Activated B cell treated with CpG ODN at 0.5 μM for 24 hours (primary cell): Measurements from ENCODE around the gene USP4. TPM values are rescaled to one million over a fixed set of nuclear protein-coding genes. Genes with fewer than 3 reads are reported as not detected.
"Not testable (repeated sequence)": the region's sequence is repeated elsewhere in the genome, so short reads cannot be mapped to it uniquely, and the experiment has no call there.

ENCODE experiments used
- ATAC-seq: fragments of 200-7000 bp; cut with Tn5 transposase; one replicate; pipeline ENCODE4 v1.10.0; 2021; ENCODE audit warnings: low read depth, mild to moderate bottlenecking, moderate library complexity
- CTCF ChIA-PET: fragments of 350-600 bp; sonication (Branson Sonifier 250); formaldehyde crosslinking; loops from one replicate; lab custom pipeline; 2021; ENCODE audit warnings: antibody characterized with exemption; lab: Charles Lee
- POLR2A ChIA-PET: fragments of 350-600 bp; sonication (Branson Sonifier 250); formaldehyde crosslinking; loops from one replicate; lab custom pipeline; 2021; ENCODE audit warnings: antibody characterized with exemption; lab: Charles Lee
- DNase-seq: peaks from one replicate; pipeline ENCODE4 v3.0.0; 2022
- H3K27ac Mint-ChIP-seq: one replicate; pipeline ENCODE4 v1.8.0; 2020; ENCODE audit warnings: mixed read lengths
- H3K27me3 Mint-ChIP-seq: one replicate; pipeline ENCODE4 v1.8.0; 2021; ENCODE audit warnings: mixed read lengths
- H3K36me3 Mint-ChIP-seq: one replicate; pipeline ENCODE4 v1.8.0; 2021; ENCODE audit warnings: low read depth, mixed read lengths
- H3K4me1 Mint-ChIP-seq: one replicate; pipeline ENCODE4 v1.8.0; 2021; ENCODE audit warnings: mixed read lengths
- H3K4me3 Mint-ChIP-seq: one replicate; pipeline ENCODE4 v1.8.0; 2020; ENCODE audit warnings: mild to moderate bottlenecking, mixed read lengths
- H3K9me3 Mint-ChIP-seq: one replicate; pipeline ENCODE4 v1.8.0; 2020; ENCODE audit warnings: mixed read lengths
- intact Hi-C: fragments of 100-400 bp; cut with micrococcal nuclease; formaldehyde crosslinking; loops from one replicate; pipeline ENCODE4 v1.15.1; 2024
- total RNA-seq: library from RNA; stranded (reverse); gene quantifications from 2 replicates; pipeline ENCODE4 v1.2.3, GENCODE V29; 2022
- TF ChIP-seq, protein P1 (sequence below): fragments of 200-600 bp; IDR thresholded peaks from one replicate; pipeline ENCODE4 v1.8.0; 2022; ENCODE audit warnings: antibody characterized with exemption, mild to moderate bottlenecking

The USP4 gene
- total RNA-seq, 1 donor from 2014 or later, result 115 TPM

DNA sequence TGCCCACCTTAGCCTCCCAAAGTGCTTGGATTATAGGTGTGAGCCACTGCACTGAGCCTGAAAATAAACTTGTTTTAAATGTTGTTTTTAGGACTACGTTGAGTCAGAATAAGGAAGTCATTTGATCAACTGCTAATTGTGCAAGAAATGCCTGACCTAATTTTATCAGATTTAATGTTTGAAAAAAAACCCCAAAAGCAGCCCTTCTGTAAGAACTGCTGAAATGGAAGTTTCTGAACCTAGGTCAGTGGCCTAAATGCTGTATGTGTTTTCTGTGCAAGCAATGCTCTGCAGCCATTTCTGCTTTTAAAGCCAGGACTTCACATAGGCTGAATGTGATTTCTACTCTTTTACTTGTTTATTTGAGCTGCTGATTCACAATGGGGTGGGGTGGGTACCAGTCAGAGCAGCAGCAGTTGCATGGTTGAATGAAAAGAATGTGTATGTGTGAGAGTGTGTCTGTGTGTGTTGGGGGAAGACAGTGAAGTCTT, 11.7 kb upstream of the USP4 start:
- Mint-ChIP-seq H3K9me3 (no peaks in the 10 kb centered on the region), H3K36me3 (peaks cover 10% of the 10 kb centered on the region), H3K27me3 (no peaks in the 10 kb centered on the region), H3K27ac (peak overlapping the region; percentile 79), H3K4me3 (peak overlapping the region; percentile 28), H3K4me1 (peaks cover 47% of the 10 kb centered on the region)
- ATAC-seq, result peak; percentile 56
- ChIA-PET CTCF (no interaction called here), POLR2A (interaction anchor here (0.6 to 3.0 kb wide), 6 partner anchors 8 to 258 kb away, joined by 3 to 25 read pairs (median 4); partner anchors contain the start of genes QRICH1, RHOA, TCTA and USP4)
- TF ChIP-seq, protein P1, sequence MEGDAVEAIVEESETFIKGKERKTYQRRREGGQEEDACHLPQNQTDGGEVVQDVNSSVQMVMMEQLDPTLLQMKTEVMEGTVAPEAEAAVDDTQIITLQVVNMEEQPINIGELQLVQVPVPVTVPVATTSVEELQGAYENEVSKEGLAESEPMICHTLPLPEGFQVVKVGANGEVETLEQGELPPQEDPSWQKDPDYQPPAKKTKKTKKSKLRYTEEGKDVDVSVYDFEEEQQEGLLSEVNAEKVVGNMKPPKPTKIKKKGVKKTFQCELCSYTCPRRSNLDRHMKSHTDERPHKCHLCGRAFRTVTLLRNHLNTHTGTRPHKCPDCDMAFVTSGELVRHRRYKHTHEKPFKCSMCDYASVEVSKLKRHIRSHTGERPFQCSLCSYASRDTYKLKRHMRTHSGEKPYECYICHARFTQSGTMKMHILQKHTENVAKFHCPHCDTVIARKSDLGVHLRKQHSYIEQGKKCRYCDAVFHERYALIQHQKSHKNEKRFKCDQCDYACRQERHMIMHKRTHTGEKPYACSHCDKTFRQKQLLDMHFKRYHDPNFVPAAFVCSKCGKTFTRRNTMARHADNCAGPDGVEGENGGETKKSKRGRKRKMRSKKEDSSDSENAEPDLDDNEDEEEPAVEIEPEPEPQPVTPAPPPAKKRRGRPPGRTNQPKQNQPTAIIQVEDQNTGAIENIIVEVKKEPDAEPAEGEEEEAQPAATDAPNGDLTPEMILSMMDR, result no peak
- intact Hi-C loops, result no loop called here
- DNase-seq, result no peak

- TF ChIP-seq, protein P1, result no peak
- Mint-ChIP-seq H3K27ac (no peak overlapping the region), H3K9me3 (no peaks in the 10 kb centered on the region), H3K4me1 (peaks cover 54% of the 10 kb centered on the region), H3K4me3 (no peak overlapping the region), H3K36me3 (peaks cover 2% of the 10 kb centered on the region), H3K27me3 (no peaks in the 10 kb centered on the region)
- intact Hi-C loops, result no loop called here
- ChIA-PET POLR2A (interaction anchor here (0.6 to 1.7 kb wide), 4 partner anchors 10 to 263 kb away, joined by 3 to 6 read pairs (median 4); partner anchors contain the start of gene USP4), CTCF (no interaction called here)
- DNase-seq, result no peak
- ATAC-seq, result no peak
These were observed 9.7 kb upstream of the USP4 start for GRCh38 chr3:49349348-49350114.

GRCh38 chr3:49348361-49348760, 8.5 kb upstream of the USP4 start:
- H3K27ac Mint-ChIP-seq, CTCF ChIA-PET, ATAC-seq, intact Hi-C loops, H3K4me3 Mint-ChIP-seq, H3K27me3 Mint-ChIP-seq, H3K9me3 Mint-ChIP-seq, DNase-seq, H3K36me3 Mint-ChIP-seq: not testable (repeated sequence)
- peaks cover 59% of the 10 kb centered on the region for H3K4me1 Mint-ChIP-seq
- POLR2A ChIA-PET, result interaction anchor here (0.8 to 1.7 kb wide), 3 partner anchors 8 to 67 kb away, joined by 3 to 6 read pairs (median 3); partner anchors contain the start of gene USP4

DNA sequence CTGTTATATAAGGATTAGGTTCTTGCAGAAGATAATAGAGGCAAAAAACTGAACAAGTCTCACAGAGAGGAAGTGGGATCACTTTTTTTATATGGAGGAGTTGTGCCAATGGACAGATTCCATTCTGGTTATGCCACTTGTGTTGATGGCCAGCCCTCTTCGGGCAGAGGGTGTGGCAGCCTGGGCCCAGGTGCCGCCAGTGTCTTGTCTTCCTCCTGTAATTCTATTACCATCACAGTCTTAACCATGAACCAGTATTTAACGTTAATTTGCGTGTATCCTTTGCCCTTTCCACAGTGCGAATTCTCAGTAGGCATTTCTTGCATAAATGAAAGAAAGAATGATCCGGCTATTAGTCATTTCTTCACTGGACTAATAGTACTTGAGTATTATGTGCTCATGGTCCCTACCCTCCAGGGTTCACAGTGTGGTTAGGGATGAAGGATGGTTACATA, 7.0 kb upstream of the USP4 start:
- Mint-ChIP-seq H3K27ac (peak overlapping the region; percentile 69), H3K9me3 (no peaks in the 10 kb centered on the region), H3K4me3 (no peak overlapping the region), H3K36me3 (no peaks in the 10 kb centered on the region), H3K4me1 (peaks cover 60% of the 10 kb centered on the region), H3K27me3 (no peaks in the 10 kb centered on the region)
- TF ChIP-seq, protein P1, result no peak
- ChIA-PET CTCF (no interaction called here), POLR2A (interaction anchor here (1.1 to 5.5 kb wide), 4 partner anchors 9 to 69 kb away, joined by 4 to 54 read pairs (median 16); partner anchors contain the start of genes GPX1, RHOA and TCTA)
- DNase-seq (no peak), ATAC-seq (no peak)
- intact Hi-C loops, result no loop called here

- peaks cover 6% of the 10 kb centered on the region for H3K36me3 Mint-ChIP-seq
- no peak for ATAC-seq
- CTCF ChIA-PET, result no interaction called here
- DNase-seq, result no peak
- peaks cover 84% of the 10 kb centered on the region for H3K4me1 Mint-ChIP-seq
- no peaks in the 10 kb centered on the region for H3K27me3 Mint-ChIP-seq
- POLR2A ChIA-PET, result interaction anchor here (0.6 to 5.5 kb wide), 12 partner anchors 8 to 894 kb away, joined by 3 to 54 read pairs (median 6); partner anchors contain the start of genes GPX1, NICN1, RHOA and TCTA
- TF ChIP-seq, protein P1, result no peak
- H3K4me3 Mint-ChIP-seq, result peak overlapping the region; percentile 19
- intact Hi-C loops, result loop anchor here (5.0 kb wide), 2 partner anchors 329 to 336 kb away; partner anchors contain the start of genes APEH and WDR6
- H3K9me3 Mint-ChIP-seq, result no peaks in the 10 kb centered on the region
- peak overlapping the region; percentile 89 for H3K27ac Mint-ChIP-seq
These were observed 3.3 kb upstream of the USP4 start for GRCh38 chr3:49343163-49343562.
